Osteoblast (primary cell): Measurements from ENCODE around the gene LHFPL6. TPM values are rescaled to one million over a fixed set of nuclear protein-coding genes. Genes with fewer than 3 reads are reported as not detected.
"Not testable (repeated sequence)": the region's sequence is repeated elsewhere in the genome, so short reads cannot be mapped to it uniquely, and the experiment has no call there.

Source experiments
- DNase-seq: peaks from one replicate; pipeline ENCODE4 v3.0.0; 2011; ENCODE audit warnings: low spot score, mixed read lengths; ENCODE audit not compliant: insufficient read length; ENCODE audit errors: missing footprints
- H2AFZ ChIP-seq: 2 replicates; pipeline ENCODE4 v1.6.0; 2011; ENCODE audit warnings: mild to moderate bottlenecking, low read length
- H3K27ac ChIP-seq: 2 replicates; pipeline ENCODE4 v1.5.1; 2011; ENCODE audit warnings: mild to moderate bottlenecking, low read depth, low read length, moderate library complexity
- H3K27me3 ChIP-seq: 2 replicates; pipeline ENCODE4 v1.6.0; 2012; ENCODE audit warnings: mild to moderate bottlenecking, control low read depth, inconsistent platforms, low read length, moderate library complexity; ENCODE audit not compliant: insufficient read depth
- H3K36me3 ChIP-seq: 2 replicates; pipeline ENCODE4 v1.5.1; 2011; ENCODE audit warnings: mild to moderate bottlenecking, low read length, control low read depth, moderate library complexity; ENCODE audit not compliant: insufficient read depth
- H3K4me1 ChIP-seq: 2 replicates; pipeline ENCODE4 v1.5.1; 2011; ENCODE audit warnings: mild to moderate bottlenecking, low read length, control low read depth, moderate library complexity; ENCODE audit not compliant: insufficient read depth
- H3K4me2 ChIP-seq: 2 replicates; pipeline ENCODE4 v1.6.0; 2011; ENCODE audit warnings: mild to moderate bottlenecking, low read length; ENCODE audit not compliant: insufficient read depth
- H3K4me3 ChIP-seq: fragments of 200-600 bp; sonication (generic); 3 replicates; pipeline ENCODE4 v1.5.1; 2012; ENCODE audit warnings: mild to moderate bottlenecking, low read length, inconsistent platforms; ENCODE audit not compliant: insufficient read depth
- H3K79me2 ChIP-seq: 2 replicates; pipeline ENCODE4 v1.6.0; 2012; ENCODE audit warnings: mild to moderate bottlenecking, low read length, control low read depth, inconsistent platforms; ENCODE audit not compliant: insufficient read depth
- H3K9me3 ChIP-seq: 2 replicates; pipeline ENCODE4 v1.5.1; 2011; ENCODE audit warnings: low read depth, low read length, control low read depth
- H4K20me1 ChIP-seq: 2 replicates; pipeline ENCODE4 v1.6.0; 2012; ENCODE audit warnings: mild to moderate bottlenecking, low read length, control low read depth; ENCODE audit not compliant: insufficient read depth
- total RNA-seq: library from RNA; depleted of rRNA; stranded (reverse); fragments of >200 nt; gene quantifications from 2 replicates; pipeline ENCODE4 v1.2.3, GENCODE V29; 2012
- TF ChIP-seq, protein P1 (sequence below): IDR thresholded peaks from 2 replicates; pipeline ENCODE4 v1.5.1; 2011; ENCODE audit warnings: mild to moderate bottlenecking, low read depth, low read length, moderate library complexity; ENCODE audit errors: extremely low read depth

The LHFPL6 gene
- total RNA-seq, 1 donor = 112 TPM

DNA sequence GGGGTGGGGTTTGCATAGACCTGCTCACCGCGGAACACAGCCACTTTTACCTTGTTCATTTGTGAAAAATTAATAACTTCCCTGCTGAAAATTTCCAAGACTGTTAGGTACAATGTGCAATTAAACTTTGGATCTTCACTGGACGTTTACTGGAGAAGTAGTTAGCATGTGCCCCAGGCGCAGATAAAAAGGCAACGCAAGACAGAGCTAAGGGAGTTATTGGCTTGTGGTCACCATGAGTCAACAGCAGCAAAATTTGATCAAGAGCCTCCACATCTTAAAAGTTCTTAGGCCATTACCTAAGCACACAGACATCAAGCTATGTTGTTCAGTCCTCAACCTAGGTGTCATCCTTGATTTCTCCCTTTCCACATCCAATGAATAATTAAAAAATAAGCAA lies 257.0 kb downstream of the LHFPL6 start:
- Histone ChIP-seq H3K4me3 (no peak overlapping the region), H3K27me3 (no peaks in the 10 kb centered on the region), H3K4me1 (no peaks in the 10 kb centered on the region), H3K9me3 (no peaks in the 10 kb centered on the region), H2AFZ (no peak overlapping the region), H4K20me1 (peaks cover 3% of the 10 kb centered on the region), H3K4me2 (no peak overlapping the region), H3K36me3 (peaks cover 4% of the 10 kb centered on the region), H3K79me2 (peaks cover 3% of the 10 kb centered on the region), H3K27ac (no peak overlapping the region)
- TF ChIP-seq, protein P1, sequence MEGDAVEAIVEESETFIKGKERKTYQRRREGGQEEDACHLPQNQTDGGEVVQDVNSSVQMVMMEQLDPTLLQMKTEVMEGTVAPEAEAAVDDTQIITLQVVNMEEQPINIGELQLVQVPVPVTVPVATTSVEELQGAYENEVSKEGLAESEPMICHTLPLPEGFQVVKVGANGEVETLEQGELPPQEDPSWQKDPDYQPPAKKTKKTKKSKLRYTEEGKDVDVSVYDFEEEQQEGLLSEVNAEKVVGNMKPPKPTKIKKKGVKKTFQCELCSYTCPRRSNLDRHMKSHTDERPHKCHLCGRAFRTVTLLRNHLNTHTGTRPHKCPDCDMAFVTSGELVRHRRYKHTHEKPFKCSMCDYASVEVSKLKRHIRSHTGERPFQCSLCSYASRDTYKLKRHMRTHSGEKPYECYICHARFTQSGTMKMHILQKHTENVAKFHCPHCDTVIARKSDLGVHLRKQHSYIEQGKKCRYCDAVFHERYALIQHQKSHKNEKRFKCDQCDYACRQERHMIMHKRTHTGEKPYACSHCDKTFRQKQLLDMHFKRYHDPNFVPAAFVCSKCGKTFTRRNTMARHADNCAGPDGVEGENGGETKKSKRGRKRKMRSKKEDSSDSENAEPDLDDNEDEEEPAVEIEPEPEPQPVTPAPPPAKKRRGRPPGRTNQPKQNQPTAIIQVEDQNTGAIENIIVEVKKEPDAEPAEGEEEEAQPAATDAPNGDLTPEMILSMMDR = no peak
- DNase-seq = no peak

DNA sequence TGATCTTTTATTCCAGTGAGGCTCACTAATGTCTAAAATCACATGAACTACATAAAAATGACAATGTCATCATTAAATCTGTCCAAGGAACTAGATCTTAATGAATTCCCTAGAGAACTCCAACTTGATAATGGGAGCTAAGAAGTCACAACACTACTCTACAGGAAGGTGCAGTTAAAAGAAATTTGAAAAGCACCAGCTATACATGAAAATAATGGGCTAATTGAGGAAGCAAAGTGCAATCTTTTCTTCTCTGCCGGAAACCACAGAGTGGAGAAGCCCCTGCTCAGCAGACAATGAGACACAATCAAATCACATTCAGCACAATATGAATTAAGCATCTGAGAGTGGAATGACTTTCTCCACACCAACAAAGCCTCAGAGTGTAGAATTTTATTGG lies 261.7 kb downstream of the LHFPL6 start:
- no peak overlapping the region for H3K27ac ChIP-seq
- H3K79me2 ChIP-seq = no peaks in the 10 kb centered on the region
- no peak overlapping the region for H2AFZ ChIP-seq
- no peak for DNase-seq
- H4K20me1 ChIP-seq = no peaks in the 10 kb centered on the region
- H3K27me3 ChIP-seq = no peaks in the 10 kb centered on the region
- H3K36me3 ChIP-seq = peaks cover 4% of the 10 kb centered on the region
- TF ChIP-seq, protein P1 = no peak
- no peaks in the 10 kb centered on the region for H3K4me1 ChIP-seq
- no peaks in the 10 kb centered on the region for H3K9me3 ChIP-seq
- H3K4me2 ChIP-seq = no peak overlapping the region
- no peak overlapping the region for H3K4me3 ChIP-seq

DNA sequence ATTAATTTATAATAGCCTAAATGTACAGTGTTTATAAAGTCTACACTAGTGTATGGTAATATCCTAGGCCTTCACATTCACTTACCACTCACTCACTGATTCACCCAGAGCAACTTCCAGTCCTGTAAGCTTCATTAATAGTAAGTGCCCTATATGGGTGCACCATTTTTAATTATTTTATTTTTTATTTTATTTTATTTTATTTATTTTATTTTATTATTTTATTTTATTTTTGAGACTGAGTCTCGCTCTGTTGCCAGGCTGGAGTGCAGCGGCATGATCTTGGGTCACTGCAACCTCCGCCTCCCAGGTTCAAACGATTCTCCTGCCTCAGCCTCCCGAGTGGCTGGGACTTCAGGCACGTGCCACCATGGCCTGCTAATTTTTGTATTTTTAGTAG lies 264.9 kb downstream of the LHFPL6 start:
- not testable (repeated sequence) for H3K4me1 ChIP-seq, H4K20me1 ChIP-seq, H3K9me3 ChIP-seq, H3K79me2 ChIP-seq, H2AFZ ChIP-seq, H3K4me3 ChIP-seq, H3K36me3 ChIP-seq, H3K4me2 ChIP-seq, H3K27me3 ChIP-seq, DNase-seq, H3K27ac ChIP-seq

DNA sequence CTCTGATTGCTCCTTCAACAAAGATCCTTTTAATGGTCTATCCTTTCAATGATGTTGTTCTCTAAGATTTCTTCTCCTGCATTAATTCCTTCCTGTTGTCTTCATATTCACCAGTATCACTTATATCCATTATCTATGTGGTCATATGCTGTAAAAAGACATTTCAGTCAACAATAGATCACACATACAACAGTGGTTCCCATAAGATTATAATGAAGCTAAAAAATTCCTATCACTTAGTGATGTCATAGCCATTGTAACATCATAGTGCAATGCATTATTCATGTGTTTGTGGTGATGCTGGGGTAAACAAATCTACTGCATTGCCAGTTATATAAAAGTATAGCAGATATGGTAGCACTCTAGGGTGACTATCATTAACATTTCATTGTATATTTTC lies 266.1 kb downstream of the LHFPL6 start:
- Histone ChIP-seq H3K27ac (no peak overlapping the region), H3K4me2 (no peak overlapping the region), H3K4me1 (no peaks in the 10 kb centered on the region), H2AFZ (no peak overlapping the region), H3K4me3 (no peak overlapping the region), H3K27me3 (no peaks in the 10 kb centered on the region), H3K9me3 (no peaks in the 10 kb centered on the region), H3K36me3 (no peaks in the 10 kb centered on the region), H3K79me2 (no peaks in the 10 kb centered on the region), H4K20me1 (no peaks in the 10 kb centered on the region)
- TF ChIP-seq, protein P1 = no peak
- DNase-seq = no peak
